Esophagus squamous epithelium (tissue), 4 donors: ENCODE results near the gene GNPDA2.

Source experiments
- POLR2A ChIP-seq, 4 donors: fragments of 450-650 bp; IDR thresholded peaks; one replicate each; pipeline ENCODE4 v1.6.1; 2017; ENCODE audit warnings: antibody characterized with exemption in 4 of 4, mild to moderate bottlenecking in 4 of 4, moderate library complexity in 3 of 4
- TF ChIP-seq, protein P1 (sequence below), 6 experiments: fragments of 450-650 bp in 4 of 6; fragments of 200-600 bp in 2 of 6; sonication (generic) in 2 of 6; IDR thresholded peaks; one replicate each; pipeline ENCODE4 v1.5.1; 2016 to 2019; ENCODE audit warnings: antibody characterized with exemption in 6 of 6, mild to moderate bottlenecking in 4 of 6, moderate library complexity in 4 of 6

DNA sequence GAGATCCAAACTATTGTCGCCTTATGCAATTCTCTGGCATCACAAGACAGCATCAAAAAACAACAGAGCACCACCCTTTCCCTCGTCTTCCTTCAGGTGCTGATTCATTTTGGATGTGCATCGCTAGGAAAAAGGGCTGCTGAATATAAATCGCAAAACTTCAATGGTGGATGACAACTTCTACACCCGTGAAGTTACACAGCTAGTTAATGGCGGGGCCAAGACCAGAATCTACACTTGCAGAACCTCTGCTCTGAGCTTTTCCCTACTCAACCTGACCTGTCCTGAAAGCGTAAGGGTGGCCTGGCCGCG, 674 bp downstream of the GNPDA2 start:
- TF ChIP-seq, protein P1, sequence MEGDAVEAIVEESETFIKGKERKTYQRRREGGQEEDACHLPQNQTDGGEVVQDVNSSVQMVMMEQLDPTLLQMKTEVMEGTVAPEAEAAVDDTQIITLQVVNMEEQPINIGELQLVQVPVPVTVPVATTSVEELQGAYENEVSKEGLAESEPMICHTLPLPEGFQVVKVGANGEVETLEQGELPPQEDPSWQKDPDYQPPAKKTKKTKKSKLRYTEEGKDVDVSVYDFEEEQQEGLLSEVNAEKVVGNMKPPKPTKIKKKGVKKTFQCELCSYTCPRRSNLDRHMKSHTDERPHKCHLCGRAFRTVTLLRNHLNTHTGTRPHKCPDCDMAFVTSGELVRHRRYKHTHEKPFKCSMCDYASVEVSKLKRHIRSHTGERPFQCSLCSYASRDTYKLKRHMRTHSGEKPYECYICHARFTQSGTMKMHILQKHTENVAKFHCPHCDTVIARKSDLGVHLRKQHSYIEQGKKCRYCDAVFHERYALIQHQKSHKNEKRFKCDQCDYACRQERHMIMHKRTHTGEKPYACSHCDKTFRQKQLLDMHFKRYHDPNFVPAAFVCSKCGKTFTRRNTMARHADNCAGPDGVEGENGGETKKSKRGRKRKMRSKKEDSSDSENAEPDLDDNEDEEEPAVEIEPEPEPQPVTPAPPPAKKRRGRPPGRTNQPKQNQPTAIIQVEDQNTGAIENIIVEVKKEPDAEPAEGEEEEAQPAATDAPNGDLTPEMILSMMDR (IDR thresholded peaks at IDR 0.05): no peak
- no peak for TF ChIP-seq POLR2A (IDR thresholded peaks at IDR 0.05)
